IMR-90 (cell line): Measurements from ENCODE around the gene RPS6KL1. TPM values are rescaled to one million over a fixed set of nuclear protein-coding genes. Genes with fewer than 3 reads are reported as not detected.

Experiments used
- ATAC-seq: fragments of 200-7000 bp; cut with Tn5 transposase; 2 replicates; pipeline ENCODE4 v1.9.1; 2020; ENCODE audit warnings: low read depth, mild to moderate bottlenecking, moderate library complexity
- BruUV-seq: library from RNA; stranded (reverse); fragments of 400-500 nt; replicated peaks from 2 replicates; lab custom pipeline; 2021; lab: Mats Ljungman, UMichigan
- CTCF ChIA-PET: fragments of 300-600 bp; formaldehyde crosslinking; extraction: SDS; loops from one replicate; lab custom pipeline; 2021; ENCODE audit warnings: antibody characterized with exemption; lab: Yijun Ruan, JAX
- POLR2A ChIA-PET: fragments of 300-600 bp; sonication (Branson Sonifier 250); formaldehyde crosslinking; loops from one replicate; lab custom pipeline; 2022; ENCODE audit warnings: antibody characterized with exemption; ENCODE audit not compliant: unreplicated experiment; lab: Charles Lee
- DNase-seq: peaks from one replicate; pipeline ENCODE4 v3.0.0; 2013
- H2AFZ ChIP-seq: replicated peaks from 2 replicates; pipeline ENCODE3; 2013; ENCODE audit warnings: low read length, mild to moderate bottlenecking; ENCODE audit not compliant: poor library complexity
- H2AK5ac ChIP-seq: 2 replicates; pipeline ENCODE4 v1.6.1; 2013; ENCODE audit warnings: low read depth, low read length, inconsistent platforms
- H2AK9ac ChIP-seq: replicated peaks from 2 replicates; pipeline ENCODE3; 2013; ENCODE audit warnings: mild to moderate bottlenecking, low read depth, low read length, moderate library complexity; ENCODE audit not compliant: poor library complexity
- H2BK120ac ChIP-seq: 2 replicates; pipeline ENCODE4 v1.6.1; 2013; ENCODE audit warnings: low read depth, low read length, inconsistent platforms
- H2BK15ac ChIP-seq: 3 replicates; pipeline ENCODE4 v1.6.1; 2013; ENCODE audit warnings: low read depth, low read length, inconsistent platforms
- H2BK20ac ChIP-seq: 2 replicates; pipeline ENCODE4 v1.6.1; 2013; ENCODE audit warnings: low read depth, mild to moderate bottlenecking, inconsistent platforms, low read length, moderate library complexity
- H2BK5ac ChIP-seq: 2 replicates; pipeline ENCODE4 v1.6.1; 2013; ENCODE audit warnings: mild to moderate bottlenecking, low read depth, low read length, inconsistent platforms; ENCODE audit not compliant: poor library complexity, severe bottlenecking
- H3K14ac ChIP-seq: replicated peaks from 2 replicates; pipeline ENCODE4 v1.6.1; 2013; ENCODE audit warnings: low read depth, low read length, inconsistent platforms
- H3K18ac ChIP-seq: 2 replicates; pipeline ENCODE4 v1.6.1; 2013; ENCODE audit warnings: low read depth, low read length, control low read depth
- H3K23ac ChIP-seq: 2 replicates; pipeline ENCODE4 v1.6.1; 2013; ENCODE audit warnings: low read depth, low read length, inconsistent platforms
- H3K27ac ChIP-seq: 2 replicates; pipeline ENCODE4 v1.5.1; 2013; ENCODE audit warnings: mild to moderate bottlenecking, control low read depth, low read length; ENCODE audit not compliant: insufficient read depth
- H3K27me3 ChIP-seq: 2 replicates; pipeline ENCODE4 v1.6.1; 2013; ENCODE audit warnings: low read length; ENCODE audit not compliant: control insufficient read depth, insufficient read depth
- H3K36me3 ChIP-seq: 2 replicates; pipeline ENCODE4 v1.6.1; 2013; ENCODE audit warnings: low read length, mixed read lengths; ENCODE audit not compliant: control insufficient read depth, insufficient read depth
- H3K4ac ChIP-seq: 2 replicates; pipeline ENCODE4 v1.6.1; 2013; ENCODE audit warnings: low read depth, low read length, inconsistent platforms
- H3K4me1 ChIP-seq: 2 replicates; pipeline ENCODE4 v1.6.1; 2013; ENCODE audit warnings: low read length, mixed read lengths; ENCODE audit not compliant: control insufficient read depth, insufficient read depth
- H3K4me2 ChIP-seq: 2 replicates; pipeline ENCODE4 v1.6.1; 2013; ENCODE audit warnings: low read depth, mild to moderate bottlenecking, control low read depth, low read length, moderate library complexity
- H3K4me3 ChIP-seq: 2 replicates; pipeline ENCODE4 v1.5.1; 2013; ENCODE audit warnings: low read depth, mild to moderate bottlenecking, control low read depth, low read length, moderate library complexity; ENCODE audit not compliant: insufficient read depth
- H3K56ac ChIP-seq: 2 replicates; pipeline ENCODE4 v1.6.1; 2013; ENCODE audit warnings: low read length, inconsistent platforms; ENCODE audit not compliant: insufficient read depth; ENCODE audit errors: extremely low read depth
- H3K79me1 ChIP-seq, 2 experiments: 2 replicates each; pipeline ENCODE4 v1.6.1; 2013; ENCODE audit warnings: low read length in 2 of 2, inconsistent platforms in 1 of 2, low read depth in 1 of 2
- H3K9ac ChIP-seq: 2 replicates; pipeline ENCODE4 v1.6.1; 2013; ENCODE audit warnings: low read depth, low read length, control low read depth
- H3K9me1 ChIP-seq: 2 replicates; pipeline ENCODE4 v1.6.1; 2013; ENCODE audit warnings: low read length, inconsistent platforms; ENCODE audit not compliant: insufficient read depth
- H3K9me3 ChIP-seq: 2 replicates; pipeline ENCODE4 v1.6.1; 2013; ENCODE audit warnings: low read length; ENCODE audit not compliant: control insufficient read depth, insufficient read depth
- H4K20me1 ChIP-seq: 2 replicates; pipeline ENCODE4 v1.6.1; 2013; ENCODE audit warnings: low read length, inconsistent platforms; ENCODE audit not compliant: insufficient read depth
- H4K5ac ChIP-seq: 2 replicates; pipeline ENCODE4 v1.6.1; 2013; ENCODE audit warnings: mild to moderate bottlenecking, low read depth, low read length, control low read depth
- H4K8ac ChIP-seq, 2 experiments: 2 replicates each; pipeline ENCODE4 v1.6.1; 2013; ENCODE audit warnings: low read depth in 2 of 2, low read length in 2 of 2, control low read depth in 1 of 2, inconsistent platforms in 1 of 2
- H4K91ac ChIP-seq: 2 replicates; pipeline ENCODE4 v1.6.1; 2013; ENCODE audit warnings: low read depth, low read length, inconsistent platforms; ENCODE audit not compliant: insufficient read depth
- SMC3 ChIP-seq: fragments of 150-350 bp; IDR thresholded peaks from 2 replicates; pipeline ENCODE4 v1.6.1; 2016; ENCODE audit warnings: low read depth, mild to moderate bottlenecking, antibody characterized with exemption, low read length, moderate library complexity
- WGBS, 2 experiments: methylation state at CpG; one replicate each; pipeline versions ENCODE4 v1.1.5 to v1.1.7; 2013; ENCODE audit warnings: missing lambda C conversion rate in 2 of 2; ENCODE audit not compliant: insufficient read length in 1 of 2; ENCODE audit errors: extremely low coverage in 2 of 2; 5-methylcytosine and 5-hydroxymethylcytosine counted together
- dilution Hi-C: fragments of 300-500 bp; cut with HindIII; formaldehyde crosslinking; loops from one replicate; pipeline ENCODE4 v1.14.3; 2018; ENCODE audit warnings: low sequenced_read_pairs; ENCODE audit not compliant: unreplicated experiment
- in situ Hi-C: fragments of 300-500 bp; cut with MboI; formaldehyde crosslinking; loops from 3 replicates; pipeline ENCODE4 v1.14.3; 2019; ENCODE audit warnings: low sequenced_read_pairs, inconsistent platforms, mixed read lengths
- intact Hi-C: fragments of 100-400 bp; cut with micrococcal nuclease; formaldehyde crosslinking; loops from 2 replicates; pipeline ENCODE4 v1.10.0; 2022
- polyA plus RNA-seq, 3 experiments: library from polyadenylated mRNA; depleted of rRNA; stranded (reverse); fragments of >200 nt; gene quantifications; 2 replicates each; pipeline ENCODE4 v1.2.3, GENCODE V29; 2012; ENCODE audit warnings: low replicate concordance in 1 of 3
- total RNA-seq: library from RNA; depleted of rRNA; stranded (reverse); fragments of >200 nt; gene quantifications from 2 replicates; pipeline ENCODE4 v1.2.3, GENCODE V29; 2012

RPS6KL1 gene
- total and polyA plus RNA-seq, 2 of the 4 experiments (the other 2 are of a cell fraction): 0.72 to 1.7 TPM

- intact Hi-C loops: no loop called here
Observed at GRCh38 chr14:74924061-74924460, 1.0 kb upstream of the RPS6KL1 start.

More at GRCh38 chr14:74924061-74924460, 1.0 kb upstream of the RPS6KL1 start:
- Histone ChIP-seq H4K5ac (no peak overlapping the region), H3K27me3 (peaks cover 4% of the 10 kb centered on the region), H3K9me3 (no peaks in the 10 kb centered on the region), H2AK9ac (no peak overlapping the region), H3K9me1 (0 out of 2 replicates have a peak, but pooled peaks cover 2% of the 10 kb centered on the region), H4K8ac (no peak overlapping the region), H3K4me1 (peaks cover 3% of the 10 kb centered on the region; the same call in 1 of the 2 replicates), H2BK15ac (no peak overlapping the region), H4K91ac (no peak overlapping the region), H3K79me1 (no peaks in the 10 kb centered on the region), H3K36me3 (no peaks in the 10 kb centered on the region), H2BK20ac (no peak overlapping the region), H3K4me2 (no peak overlapping the region), H2BK5ac (no peak overlapping the region), H3K23ac (0 out of 2 replicates have a peak overlapping the region, but pooled peaks have one; percentile 46), H2AFZ (no peak overlapping the region), H2AK5ac (no peak overlapping the region), H4K20me1 (no peaks in the 10 kb centered on the region), H3K9ac (no peak overlapping the region), H3K18ac (no peak overlapping the region), H2BK120ac (no peak overlapping the region), H3K27ac (no peak overlapping the region), H3K14ac (no peak overlapping the region), H3K4me3 (no peak overlapping the region), H3K4ac (no peak overlapping the region), H3K56ac (no peak overlapping the region)
- CTCF ChIA-PET: interaction anchor here (1.4 kb wide), 1 partner anchor 164 kb away, joined by 7 read pairs; no protein-coding TSS in a partner anchor
- ATAC-seq: no peak
- no peak for DNase-seq
- in situ Hi-C loops (no loop called here), dilution Hi-C loops (no loop called here)
- 81% methylated on average over 5 of the region's 11 CpGs; no CpG with 5 or more reads in 1 of the 2 experiments for WGBS, 2 experiments
- no TSS peak for BruUV-seq
- no peak for TF ChIP-seq SMC3
- POLR2A ChIA-PET: no interaction called here
